GM23248 (cell line): ENCODE measurements around the gene AHCY. TPM values are rescaled to one million over a fixed set of nuclear protein-coding genes. Genes with fewer than 3 reads are reported as not detected.

ENCODE experiments used
- DNase-seq: peaks from one replicate; pipeline ENCODE4 v3.0.0-alpha.2; 2015
- H2AFZ ChIP-seq: fragments of 200-600 bp; sonication (generic); 2 replicates; pipeline ENCODE4 v1.6.1; 2016; ENCODE audit warnings: antibody characterized with exemption
- H3F3A ChIP-seq: fragments of 200-600 bp; sonication (generic); 2 replicates; pipeline ENCODE4 v1.6.1; 2016; ENCODE audit warnings: mild to moderate bottlenecking, antibody characterized with exemption, mixed run types; ENCODE audit not compliant: insufficient read depth
- H3K27ac ChIP-seq: fragments of 200-600 bp; sonication (generic); 2 replicates; pipeline ENCODE4 v1.5.1; 2016; ENCODE audit warnings: mild to moderate bottlenecking
- H3K27me3 ChIP-seq: fragments of 200-600 bp; sonication (generic); replicated peaks from 2 replicates; pipeline ENCODE4 v1.6.1; 2016; ENCODE audit warnings: mild to moderate bottlenecking; ENCODE audit not compliant: insufficient read depth
- H3K36me3 ChIP-seq: fragments of 200-600 bp; sonication (generic); 2 replicates; pipeline ENCODE4 v1.6.1; 2016; ENCODE audit warnings: low read depth, mild to moderate bottlenecking
- H3K4me1 ChIP-seq: fragments of 200-600 bp; sonication (generic); 2 replicates; pipeline ENCODE4 v1.6.1; 2016; ENCODE audit warnings: mild to moderate bottlenecking; ENCODE audit not compliant: insufficient read depth
- H3K4me2 ChIP-seq: fragments of 200-600 bp; sonication (generic); one replicate; pipeline ENCODE4 v1.6.1; 2016; ENCODE audit warnings: mild to moderate bottlenecking; ENCODE audit not compliant: unreplicated experiment
- H3K4me3 ChIP-seq: fragments of 200-600 bp; sonication (generic); 2 replicates; pipeline ENCODE4 v1.5.1; 2016; ENCODE audit warnings: mild to moderate bottlenecking
- H3K79me2 ChIP-seq: fragments of 200-600 bp; sonication (generic); 2 replicates; pipeline ENCODE4 v1.6.1; 2016; ENCODE audit warnings: mild to moderate bottlenecking; ENCODE audit not compliant: insufficient read depth
- H3K9ac ChIP-seq: fragments of 200-600 bp; sonication (generic); 2 replicates; pipeline ENCODE4 v1.6.1; 2016; ENCODE audit warnings: mild to moderate bottlenecking
- H3K9me2 ChIP-seq: fragments of 200-600 bp; sonication (generic); 2 replicates; pipeline ENCODE4 v1.6.1; 2016; ENCODE audit warnings: mixed run types, mild to moderate bottlenecking, moderate library complexity; ENCODE audit not compliant: insufficient read depth
- H3K9me3 ChIP-seq: fragments of 200-600 bp; sonication (generic); one replicate; pipeline ENCODE4 v1.6.1; 2017; ENCODE audit warnings: low read depth
- H4K20me1 ChIP-seq: fragments of 200-600 bp; sonication (generic); 2 replicates; pipeline ENCODE4 v1.6.0; 2016; ENCODE audit not compliant: insufficient read depth
- EZH2 ChIP-seq: fragments of 200-600 bp; sonication (generic); IDR thresholded peaks from 2 replicates; pipeline ENCODE4 v1.6.1; 2018; ENCODE audit warnings: antibody characterized with exemption, mild to moderate bottlenecking; ENCODE audit not compliant: insufficient read depth, poor library complexity, severe bottlenecking
- EZH2phosphoT487 ChIP-seq: fragments of 200-600 bp; sonication (generic); IDR thresholded peaks from 2 replicates; pipeline ENCODE4 v1.6.1; 2018; ENCODE audit warnings: antibody characterized with exemption, moderate library complexity, mild to moderate bottlenecking, low read depth; ENCODE audit not compliant: insufficient read depth
- WGBS, 2 experiments: methylation state at CpG; one replicate each; pipeline ENCODE4 v1.1.6; 2015 to 2017; ENCODE audit warnings: low lambda C conversion rate in 2 of 2, low coverage in 1 of 2; ENCODE audit errors: missing lambda C conversion rate in 2 of 2; 5-methylcytosine and 5-hydroxymethylcytosine counted together
- in situ Hi-C: fragments of 300-500 bp; cut with MboI; formaldehyde crosslinking; loops from 2 replicates; pipeline ENCODE4 v1.15.0; 2020
- polyA plus RNA-seq: library from polyadenylated mRNA; unstranded; fragments of >200 nt; fragmentation: Nextera tagmentation; extraction: Ambion mirVana; gene quantifications from 2 replicates; pipeline ENCODE4 v1.2.1, GENCODE V29; 2016
- total RNA-seq: library from RNA; depleted of rRNA; stranded (reverse); fragments of >200 nt; shearing (Covaris generic); gene quantifications from 2 replicates; pipeline ENCODE4 v1.2.3, GENCODE V29; 2014

The AHCY gene
- total and polyA plus RNA-seq, 2 experiments from 2014 or later = 53.7 to 115 TPM

DNA sequence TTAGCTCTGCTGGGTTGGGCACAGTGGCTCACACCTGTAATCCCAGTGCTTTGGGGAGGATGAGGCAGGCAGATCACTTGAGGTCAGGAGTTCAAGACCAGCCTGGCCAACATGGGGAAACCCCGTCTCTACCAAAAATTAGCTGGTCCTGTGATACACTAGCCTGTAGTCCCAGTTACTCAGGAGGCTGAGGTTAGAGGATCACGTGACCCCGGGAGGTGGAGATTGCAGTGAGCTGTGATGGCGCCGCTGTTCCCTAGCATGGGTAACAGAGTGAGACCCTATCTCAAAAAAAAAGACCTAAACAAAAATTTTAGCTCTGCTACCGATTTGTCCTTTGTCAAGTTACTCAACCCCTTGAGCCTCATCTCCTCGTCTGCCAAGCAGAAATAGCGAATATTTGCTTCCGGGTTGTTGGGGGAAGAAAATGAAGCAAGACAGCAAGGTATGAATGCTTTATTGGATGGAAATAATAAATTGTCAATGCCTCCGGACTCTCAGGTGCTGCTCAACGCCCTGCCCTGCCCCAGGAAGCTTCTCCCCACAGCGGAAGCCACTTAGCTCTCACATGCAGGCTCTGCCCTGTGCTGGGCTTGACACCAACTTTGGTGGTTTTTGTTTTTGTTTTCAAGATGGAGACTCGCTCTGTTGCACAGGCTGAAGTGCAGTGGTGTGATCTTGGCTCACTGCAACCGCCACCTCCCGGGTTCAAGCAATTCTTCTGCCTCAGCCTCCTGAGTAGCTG is 35.0 kb upstream of the AHCY start:
- TF ChIP-seq EZH2phosphoT487 = no peak
- TF ChIP-seq EZH2 = no peak
- WGBS, 2 experiments = 87 to 90% methylated on average over 15 of the region's 15 CpGs

DNA sequence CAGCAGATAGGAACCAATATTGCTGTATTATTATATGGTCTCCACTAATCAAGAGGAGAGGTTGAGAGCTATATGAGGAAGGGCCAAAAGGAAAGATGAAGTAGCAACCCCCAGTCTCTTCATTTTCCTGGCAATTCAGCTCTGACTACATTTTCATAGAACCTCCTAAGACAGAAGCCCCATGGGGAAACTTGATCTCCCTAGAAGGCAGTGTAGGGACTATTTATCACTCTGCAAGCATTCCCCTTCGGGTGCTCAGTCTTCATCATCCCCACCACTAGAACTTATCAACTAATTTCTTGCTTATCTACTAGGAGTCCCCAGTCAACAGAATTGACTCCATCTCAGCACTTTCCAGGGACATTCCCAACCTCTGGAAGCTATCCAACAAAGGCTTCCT is 34.4 kb upstream of the AHCY start:
- in situ Hi-C loops = no loop called here
- H3K4me3 ChIP-seq = no peak overlapping the region
- no peaks in the 10 kb centered on the region for H3F3A ChIP-seq
- H3K27me3 ChIP-seq = no peaks in the 10 kb centered on the region
- H3K79me2 ChIP-seq = no peaks in the 10 kb centered on the region
- no peak for DNase-seq
- no peak overlapping the region for H3K4me2 ChIP-seq
- no peak overlapping the region for H3K27ac ChIP-seq
- no peak overlapping the region for H2AFZ ChIP-seq
- no peak for TF ChIP-seq EZH2phosphoT487
- no peak for TF ChIP-seq EZH2
- H3K4me1 ChIP-seq = peaks cover 7% of the 10 kb centered on the region; the same call in 1 of the 2 replicates
- H3K36me3 ChIP-seq = no peaks in the 10 kb centered on the region
- no peaks in the 10 kb centered on the region for H3K9me3 ChIP-seq
- H3K9ac ChIP-seq = no peak overlapping the region
- no peaks in the 10 kb centered on the region for H4K20me1 ChIP-seq
- H3K9me2 ChIP-seq = no peaks in the 10 kb centered on the region
- WGBS, 2 experiments = 78 to 95% methylated on average over 1 of the region's 1 CpG

More for the DNA sequence above, 35.0 kb upstream of the AHCY start:
- Histone ChIP-seq H3K79me2 (no peaks in the 10 kb centered on the region), H3K4me2 (no peak overlapping the region), H3K9me3 (no peaks in the 10 kb centered on the region), H3K4me3 (no peak overlapping the region), H2AFZ (no peak overlapping the region), H4K20me1 (no peaks in the 10 kb centered on the region), H3K27ac (no peak overlapping the region), H3K9me2 (no peaks in the 10 kb centered on the region), H3K36me3 (no peaks in the 10 kb centered on the region), H3F3A (no peaks in the 10 kb centered on the region), H3K9ac (no peak overlapping the region), H3K4me1 (peaks cover 7% of the 10 kb centered on the region; the same call in 1 of the 2 replicates), H3K27me3 (no peaks in the 10 kb centered on the region)
- no peak for DNase-seq
- in situ Hi-C loops = no loop called here

DNA sequence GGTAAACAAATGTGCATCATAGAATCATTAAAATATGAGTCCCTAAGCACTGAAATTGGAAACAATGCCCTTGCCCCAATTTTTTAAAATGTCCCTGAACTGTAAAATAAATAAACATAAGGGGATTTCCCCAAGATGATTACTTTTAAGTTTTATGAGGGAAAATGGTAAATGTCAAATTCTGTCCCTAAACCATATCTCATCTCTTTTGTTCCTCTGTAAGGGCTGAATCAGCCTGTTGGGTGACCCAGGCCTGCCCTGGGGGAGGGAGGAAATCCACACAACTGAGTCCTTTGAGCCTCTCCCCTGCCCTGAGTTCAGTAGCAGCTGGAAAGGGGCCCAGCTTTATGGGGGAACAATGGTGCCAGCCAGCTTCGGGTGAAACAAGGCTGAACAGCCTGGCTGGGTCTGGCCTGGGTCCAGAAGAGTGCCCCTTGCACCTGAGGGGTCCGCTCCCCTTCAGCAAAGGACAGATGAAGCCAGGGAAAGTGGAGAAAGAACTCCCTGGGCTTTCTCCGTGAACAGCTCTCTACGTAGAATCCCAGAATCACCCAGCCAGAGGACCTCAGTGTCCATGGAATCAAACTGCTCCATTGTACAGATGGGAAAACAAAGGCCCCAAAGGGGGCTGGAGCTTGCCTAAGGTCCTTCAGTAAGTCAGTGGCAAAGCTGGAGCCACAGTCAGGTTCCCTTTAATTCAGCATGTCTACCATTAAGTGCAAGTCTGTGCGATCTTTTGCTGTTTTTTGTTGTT is 31.7 kb upstream of the AHCY start:
- Histone ChIP-seq H3K27me3 (no peaks in the 10 kb centered on the region), H3K79me2 (no peaks in the 10 kb centered on the region), H3K4me2 (no peak overlapping the region), H3F3A (no peaks in the 10 kb centered on the region), H4K20me1 (no peaks in the 10 kb centered on the region), H3K9ac (no peak overlapping the region), H2AFZ (no peak overlapping the region), H3K4me1 (peaks cover 7% of the 10 kb centered on the region; the same call in 1 of the 2 replicates), H3K27ac (no peak overlapping the region), H3K9me2 (no peaks in the 10 kb centered on the region), H3K4me3 (no peak overlapping the region), H3K9me3 (no peaks in the 10 kb centered on the region), H3K36me3 (no peaks in the 10 kb centered on the region)
- TF ChIP-seq EZH2 (no peak), EZH2phosphoT487 (no peak)
- in situ Hi-C loops = no loop called here
- no peak for DNase-seq
- 77 to 81% methylated on average over 5 of the region's 5 CpGs for WGBS, 2 experiments

DNA sequence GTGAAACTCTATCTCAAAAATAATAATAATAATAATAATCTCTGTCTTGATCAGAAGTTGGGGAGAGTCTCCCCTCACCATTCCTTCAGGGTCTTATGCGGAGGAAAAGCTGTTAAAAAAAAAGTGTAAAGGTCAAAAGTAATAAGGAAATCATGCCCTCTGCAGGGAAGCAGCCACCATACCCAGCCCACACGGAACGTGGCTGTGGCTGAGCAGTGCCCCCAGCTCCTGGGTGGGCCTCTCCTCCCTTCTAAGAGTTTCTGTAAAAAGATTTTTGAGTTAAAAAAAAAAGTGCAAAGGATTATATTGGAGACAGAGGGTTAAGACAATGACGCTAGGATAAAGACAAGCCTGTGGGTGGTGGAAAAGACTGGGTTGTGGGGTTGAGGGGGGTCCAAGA is 30.6 kb upstream of the AHCY start:
- no peak overlapping the region for H3K4me3 ChIP-seq
- H3K4me2 ChIP-seq = no peak overlapping the region
- no peaks in the 10 kb centered on the region for H3K79me2 ChIP-seq
- no peaks in the 10 kb centered on the region for H4K20me1 ChIP-seq
- 93 to 96% methylated on average over 4 of the region's 4 CpGs for WGBS, 2 experiments
- H2AFZ ChIP-seq = no peak overlapping the region
- no peak for DNase-seq
- peaks cover 7% of the 10 kb centered on the region; the same call in 1 of the 2 replicates for H3K4me1 ChIP-seq
- H3K9me3 ChIP-seq = no peaks in the 10 kb centered on the region
- in situ Hi-C loops = no loop called here
- no peak overlapping the region for H3K27ac ChIP-seq
- no peak for TF ChIP-seq EZH2phosphoT487
- TF ChIP-seq EZH2 = no peak
- no peaks in the 10 kb centered on the region for H3F3A ChIP-seq
- no peaks in the 10 kb centered on the region for H3K9me2 ChIP-seq
- no peak overlapping the region for H3K9ac ChIP-seq
- H3K27me3 ChIP-seq = no peaks in the 10 kb centered on the region
- no peaks in the 10 kb centered on the region for H3K36me3 ChIP-seq
